Neural cell (in vitro differentiated cells): ENCODE measurements around the gene RAE1. TPM values are rescaled to one million over a fixed set of nuclear protein-coding genes. Genes with fewer than 3 reads are reported as not detected.

Experiments
- H2AFZ ChIP-seq: fragments of 200-600, 300-800 bp; sonication (generic), shearing (Covaris generic); 2 replicates; pipeline ENCODE4 v1.6.0; 2014; ENCODE audit warnings: low read depth, mild to moderate bottlenecking, antibody characterized with exemption, low read length, moderate library complexity
- H3F3A ChIP-seq: fragments of 200-600 bp; shearing (Covaris generic); 2 replicates; pipeline ENCODE4 v1.6.1; 2016; ENCODE audit warnings: mild to moderate bottlenecking, moderate library complexity, mixed read lengths, antibody characterized with exemption, low read length; ENCODE audit not compliant: insufficient read depth, poor library complexity, severe bottlenecking
- H3K27ac ChIP-seq: fragments of 200-600, 300-800 bp; sonication (generic), shearing (Covaris generic); 2 replicates; pipeline ENCODE4 v1.5.1; 2014; ENCODE audit warnings: mild to moderate bottlenecking, low read length, moderate library complexity
- H3K27me3 ChIP-seq: fragments of 300-800, 200-600 bp; sonication (generic), shearing (Covaris generic); 2 replicates; pipeline ENCODE4 v1.6.0; 2014; ENCODE audit warnings: mild to moderate bottlenecking, low read depth, low read length, moderate library complexity; ENCODE audit not compliant: insufficient read depth
- H3K36me3 ChIP-seq: fragments of 300-800, 200-600 bp; sonication (generic), shearing (Covaris generic); 2 replicates; pipeline ENCODE4 v1.5.1; 2014; ENCODE audit warnings: mild to moderate bottlenecking, antibody characterized with exemption, low read length, moderate library complexity; ENCODE audit not compliant: insufficient read depth
- H3K4me2 ChIP-seq: fragments of 300-800, 200-600 bp; sonication (generic), shearing (Covaris generic); 2 replicates; pipeline ENCODE4 v1.6.0; 2014; ENCODE audit warnings: mild to moderate bottlenecking, low read length
- H3K4me3 ChIP-seq: fragments of 300-800, 200-600 bp; sonication (generic), shearing (Covaris generic); 2 replicates; pipeline ENCODE4 v1.5.1; 2014; ENCODE audit warnings: mild to moderate bottlenecking, low read length, moderate library complexity
- H3K79me2 ChIP-seq: fragments of 200-600 bp; shearing (Covaris generic); replicated peaks from 2 replicates; pipeline ENCODE4 v1.6.0; 2014; ENCODE audit warnings: mild to moderate bottlenecking, low read length, moderate library complexity; ENCODE audit not compliant: insufficient read depth
- H3K9ac ChIP-seq: fragments of 300-800, 200-600 bp; sonication (generic), shearing (Covaris generic); 2 replicates; pipeline ENCODE4 v1.6.1; 2016; ENCODE audit warnings: mild to moderate bottlenecking, low read length, mixed read lengths
- H3K9me2 ChIP-seq: fragments of 200-600 bp; shearing (Covaris generic); 2 replicates; pipeline ENCODE4 v1.6.1; 2016; ENCODE audit warnings: mild to moderate bottlenecking, low read length, mixed read lengths; ENCODE audit not compliant: insufficient read depth
- H3K9me3 ChIP-seq: fragments of 200-600, 300-800 bp; sonication (generic), shearing (Covaris generic); 2 replicates; pipeline ENCODE4 v1.6.1; 2016; ENCODE audit warnings: mild to moderate bottlenecking, mixed run types, low read length, moderate library complexity, mixed read lengths
- H4K20me1 ChIP-seq: fragments of 200-600 bp; shearing (Covaris generic); 2 replicates; pipeline ENCODE4 v1.6.1; 2016; ENCODE audit warnings: mild to moderate bottlenecking, mixed run types; ENCODE audit not compliant: insufficient read depth
- EP300 ChIP-seq: fragments of 450-650 bp; conservative IDR thresholded peaks from 2 replicates; pipeline ENCODE4 v1.6.1; 2014; ENCODE audit warnings: antibody characterized with exemption, mild to moderate bottlenecking, moderate library complexity; ENCODE audit not compliant: poor library complexity, severe bottlenecking
- EZH2 ChIP-seq: fragments of 200-600, 300-800 bp; shearing (Covaris generic), sonication (generic); IDR thresholded peaks from 2 replicates; pipeline ENCODE4 v1.6.1; 2014; ENCODE audit warnings: antibody characterized with exemption, low read length, borderline replicate concordance, mild to moderate bottlenecking; ENCODE audit not compliant: insufficient read depth, poor library complexity, severe bottlenecking
- MXI1 ChIP-seq: fragments of 450-650 bp; conservative IDR thresholded peaks from 2 replicates; pipeline ENCODE4 v1.6.1; 2014; ENCODE audit warnings: antibody characterized with exemption, mild to moderate bottlenecking; ENCODE audit not compliant: poor library complexity, severe bottlenecking
- POLR2AphosphoS5 ChIP-seq: IDR thresholded peaks from 2 replicates; pipeline ENCODE4 v1.6.1; 2012
- RAD21 ChIP-seq: fragments of 450-650 bp; conservative IDR thresholded peaks from 2 replicates; pipeline ENCODE4 v1.6.1; 2014; ENCODE audit warnings: antibody characterized with exemption, mild to moderate bottlenecking, moderate library complexity
- SMC3 ChIP-seq: fragments of 450-650 bp; conservative IDR thresholded peaks from 2 replicates; pipeline ENCODE4 v1.6.1; 2014; ENCODE audit warnings: antibody characterized with exemption, mild to moderate bottlenecking, moderate library complexity; ENCODE audit not compliant: poor library complexity
- polyA plus RNA-seq: library from polyadenylated mRNA; depleted of rRNA; stranded (reverse); fragments of >200 nt; gene quantifications from 2 replicates; pipeline ENCODE4 v1.2.3, GENCODE V29; 2014
- TF ChIP-seq, protein P1 (sequence below): fragments of 450-650 bp; IDR thresholded peaks from 2 replicates; pipeline ENCODE4 v1.5.1; 2014; ENCODE audit warnings: antibody characterized with exemption, mild to moderate bottlenecking, moderate library complexity; ENCODE audit not compliant: poor library complexity, severe bottlenecking
- TF ChIP-seq, protein P2 (sequence below): IDR thresholded peaks from 2 replicates; pipeline ENCODE4 v1.6.1; 2012; ENCODE audit warnings: borderline replicate concordance

The RAE1 gene
- polyA plus RNA-seq, 1 donor from 2014 or later: 134 TPM

DNA sequence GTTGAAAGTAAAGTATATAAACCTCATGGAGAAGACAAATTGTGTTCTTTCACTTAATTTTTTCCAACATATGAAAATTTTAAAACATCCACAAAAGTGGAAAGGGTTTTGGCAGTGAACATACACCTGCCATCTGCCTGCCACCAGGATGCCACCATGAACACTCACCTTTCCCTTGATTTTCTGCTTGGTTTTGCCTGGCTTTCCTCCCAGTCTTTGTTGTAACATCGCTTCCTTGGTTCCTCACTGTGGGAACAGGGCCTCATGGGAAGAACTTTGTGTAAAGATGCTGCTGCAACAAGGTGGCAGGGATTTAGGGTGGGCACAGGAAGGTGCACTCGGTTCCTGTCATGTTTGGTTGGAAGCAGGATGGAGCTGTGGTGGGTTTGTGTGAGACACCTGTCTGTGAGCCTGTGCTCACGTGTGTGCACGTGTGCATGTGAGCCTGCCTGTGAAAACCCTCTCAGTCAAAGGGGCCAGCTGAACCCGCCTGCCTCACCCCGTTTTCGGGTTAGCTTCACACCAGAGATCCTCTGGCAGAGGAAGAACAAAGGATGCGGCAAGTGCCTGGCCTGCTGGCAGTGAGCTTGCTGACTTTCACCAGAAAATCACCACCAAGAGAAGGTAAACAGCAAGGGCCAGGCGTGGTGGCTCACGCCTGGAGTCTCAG is 29.2 kb downstream of the RAE1 start:
- H4K20me1 ChIP-seq: no peaks in the 10 kb centered on the region
- H2AFZ ChIP-seq: no peak overlapping the region
- no peak overlapping the region for H3K27ac ChIP-seq
- no peaks in the 10 kb centered on the region for H3K9me2 ChIP-seq
- H3K36me3 ChIP-seq: no peaks in the 10 kb centered on the region
- no peak overlapping the region for H3K9ac ChIP-seq
- H3F3A ChIP-seq: no peaks in the 10 kb centered on the region
- H3K4me3 ChIP-seq: no peak overlapping the region
- TF ChIP-seq POLR2AphosphoS5 (no peak), EP300 (no peak), RAD21 (no peak)
- TF ChIP-seq, protein P1, sequence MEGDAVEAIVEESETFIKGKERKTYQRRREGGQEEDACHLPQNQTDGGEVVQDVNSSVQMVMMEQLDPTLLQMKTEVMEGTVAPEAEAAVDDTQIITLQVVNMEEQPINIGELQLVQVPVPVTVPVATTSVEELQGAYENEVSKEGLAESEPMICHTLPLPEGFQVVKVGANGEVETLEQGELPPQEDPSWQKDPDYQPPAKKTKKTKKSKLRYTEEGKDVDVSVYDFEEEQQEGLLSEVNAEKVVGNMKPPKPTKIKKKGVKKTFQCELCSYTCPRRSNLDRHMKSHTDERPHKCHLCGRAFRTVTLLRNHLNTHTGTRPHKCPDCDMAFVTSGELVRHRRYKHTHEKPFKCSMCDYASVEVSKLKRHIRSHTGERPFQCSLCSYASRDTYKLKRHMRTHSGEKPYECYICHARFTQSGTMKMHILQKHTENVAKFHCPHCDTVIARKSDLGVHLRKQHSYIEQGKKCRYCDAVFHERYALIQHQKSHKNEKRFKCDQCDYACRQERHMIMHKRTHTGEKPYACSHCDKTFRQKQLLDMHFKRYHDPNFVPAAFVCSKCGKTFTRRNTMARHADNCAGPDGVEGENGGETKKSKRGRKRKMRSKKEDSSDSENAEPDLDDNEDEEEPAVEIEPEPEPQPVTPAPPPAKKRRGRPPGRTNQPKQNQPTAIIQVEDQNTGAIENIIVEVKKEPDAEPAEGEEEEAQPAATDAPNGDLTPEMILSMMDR: no peak
- H3K27me3 ChIP-seq: no peaks in the 10 kb centered on the region
- no peaks in the 10 kb centered on the region for H3K79me2 ChIP-seq
- no peaks in the 10 kb centered on the region for H3K9me3 ChIP-seq
- H3K4me2 ChIP-seq: no peak overlapping the region

DNA sequence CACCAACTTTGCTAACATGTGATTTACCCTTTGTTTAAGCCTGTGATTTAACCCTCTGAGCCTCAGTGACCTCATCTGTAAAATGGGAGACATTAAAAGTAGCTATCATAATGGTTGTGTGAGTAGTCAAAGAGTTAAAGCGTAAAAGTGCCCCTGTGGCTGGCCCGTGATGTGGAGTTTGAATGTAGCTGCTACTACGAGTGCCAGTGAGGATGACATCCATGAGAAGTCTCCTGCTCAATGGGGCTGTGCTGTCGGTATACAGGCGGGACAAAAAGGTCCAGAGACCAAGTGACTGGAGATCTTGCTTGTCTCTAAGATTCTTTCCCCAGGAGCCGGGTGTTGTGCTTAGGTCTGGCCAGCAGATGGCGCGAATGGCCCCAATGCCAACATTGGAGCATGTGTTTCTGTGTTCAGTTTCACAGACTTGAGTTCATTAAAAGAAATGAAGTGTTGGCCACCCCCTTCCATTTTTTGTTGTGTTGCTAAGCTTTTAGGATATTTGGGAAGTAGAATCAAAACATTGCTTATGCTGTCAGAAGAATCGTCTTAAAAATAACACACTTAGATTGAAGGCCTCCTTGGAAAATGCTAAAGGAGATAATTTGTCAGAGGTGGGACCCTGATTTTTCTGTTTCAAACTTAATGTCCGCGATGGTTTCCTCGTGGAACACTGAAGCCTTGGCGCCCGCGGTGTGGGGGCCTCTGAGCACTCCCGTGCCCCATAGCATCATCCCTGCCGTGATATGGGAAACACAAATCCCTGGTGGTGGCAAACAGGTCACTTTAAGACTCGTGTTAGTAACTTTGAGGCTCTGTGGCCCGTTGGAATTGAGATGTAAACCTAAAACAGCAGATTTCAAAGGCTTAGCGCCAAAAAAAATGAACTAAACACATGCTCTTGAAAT is 30.8 kb downstream of the RAE1 start:
- no peaks in the 10 kb centered on the region for H3K9me2 ChIP-seq
- H3F3A ChIP-seq: no peaks in the 10 kb centered on the region
- no peak overlapping the region for H3K4me3 ChIP-seq
- no peaks in the 10 kb centered on the region for H3K9me3 ChIP-seq
- no peaks in the 10 kb centered on the region for H3K79me2 ChIP-seq
- no peaks in the 10 kb centered on the region for H3K36me3 ChIP-seq
- no peak overlapping the region for H3K9ac ChIP-seq
- H4K20me1 ChIP-seq: no peaks in the 10 kb centered on the region
- TF ChIP-seq EZH2: no peak
- TF ChIP-seq, protein P2, sequence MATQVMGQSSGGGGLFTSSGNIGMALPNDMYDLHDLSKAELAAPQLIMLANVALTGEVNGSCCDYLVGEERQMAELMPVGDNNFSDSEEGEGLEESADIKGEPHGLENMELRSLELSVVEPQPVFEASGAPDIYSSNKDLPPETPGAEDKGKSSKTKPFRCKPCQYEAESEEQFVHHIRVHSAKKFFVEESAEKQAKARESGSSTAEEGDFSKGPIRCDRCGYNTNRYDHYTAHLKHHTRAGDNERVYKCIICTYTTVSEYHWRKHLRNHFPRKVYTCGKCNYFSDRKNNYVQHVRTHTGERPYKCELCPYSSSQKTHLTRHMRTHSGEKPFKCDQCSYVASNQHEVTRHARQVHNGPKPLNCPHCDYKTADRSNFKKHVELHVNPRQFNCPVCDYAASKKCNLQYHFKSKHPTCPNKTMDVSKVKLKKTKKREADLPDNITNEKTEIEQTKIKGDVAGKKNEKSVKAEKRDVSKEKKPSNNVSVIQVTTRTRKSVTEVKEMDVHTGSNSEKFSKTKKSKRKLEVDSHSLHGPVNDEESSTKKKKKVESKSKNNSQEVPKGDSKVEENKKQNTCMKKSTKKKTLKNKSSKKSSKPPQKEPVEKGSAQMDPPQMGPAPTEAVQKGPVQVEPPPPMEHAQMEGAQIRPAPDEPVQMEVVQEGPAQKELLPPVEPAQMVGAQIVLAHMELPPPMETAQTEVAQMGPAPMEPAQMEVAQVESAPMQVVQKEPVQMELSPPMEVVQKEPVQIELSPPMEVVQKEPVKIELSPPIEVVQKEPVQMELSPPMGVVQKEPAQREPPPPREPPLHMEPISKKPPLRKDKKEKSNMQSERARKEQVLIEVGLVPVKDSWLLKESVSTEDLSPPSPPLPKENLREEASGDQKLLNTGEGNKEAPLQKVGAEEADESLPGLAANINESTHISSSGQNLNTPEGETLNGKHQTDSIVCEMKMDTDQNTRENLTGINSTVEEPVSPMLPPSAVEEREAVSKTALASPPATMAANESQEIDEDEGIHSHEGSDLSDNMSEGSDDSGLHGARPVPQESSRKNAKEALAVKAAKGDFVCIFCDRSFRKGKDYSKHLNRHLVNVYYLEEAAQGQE: no peak
- peak; percentile 95 for TF ChIP-seq SMC3
- TF ChIP-seq RAD21: peak; percentile 79
- TF ChIP-seq, protein P1: peak; percentile 89
- peak; percentile 54 for TF ChIP-seq MXI1
- H2AFZ ChIP-seq: no peak overlapping the region
- no peaks in the 10 kb centered on the region for H3K27me3 ChIP-seq
- H3K4me2 ChIP-seq: no peak overlapping the region
- H3K27ac ChIP-seq: no peak overlapping the region
